IMR-90 (cell line): Measurements from ENCODE around the gene PTPRU. TPM values are rescaled to one million over a fixed set of nuclear protein-coding genes. Genes with fewer than 3 reads are reported as not detected.

ENCODE experiments used
- ATAC-seq: fragments of 200-7000 bp; cut with Tn5 transposase; 2 replicates; pipeline ENCODE4 v1.9.1; 2020; ENCODE audit warnings: low read depth, mild to moderate bottlenecking, moderate library complexity
- BruUV-seq: library from RNA; stranded (reverse); fragments of 400-500 nt; replicated peaks from 2 replicates; lab custom pipeline; 2021; lab: Mats Ljungman, UMichigan
- CTCF ChIA-PET: fragments of 300-600 bp; formaldehyde crosslinking; extraction: SDS; loops from one replicate; lab custom pipeline; 2021; ENCODE audit warnings: antibody characterized with exemption; lab: Yijun Ruan, JAX
- POLR2A ChIA-PET: fragments of 300-600 bp; sonication (Branson Sonifier 250); formaldehyde crosslinking; loops from one replicate; lab custom pipeline; 2022; ENCODE audit warnings: antibody characterized with exemption; ENCODE audit not compliant: unreplicated experiment; lab: Charles Lee
- DNase-seq: peaks from one replicate; pipeline ENCODE4 v3.0.0; 2013
- H2AFZ ChIP-seq: replicated peaks from 2 replicates; pipeline ENCODE3; 2013; ENCODE audit warnings: low read length, mild to moderate bottlenecking; ENCODE audit not compliant: poor library complexity
- H2AK5ac ChIP-seq: 2 replicates; pipeline ENCODE4 v1.6.1; 2013; ENCODE audit warnings: low read depth, low read length, inconsistent platforms
- H2AK9ac ChIP-seq: replicated peaks from 2 replicates; pipeline ENCODE3; 2013; ENCODE audit warnings: mild to moderate bottlenecking, low read depth, low read length, moderate library complexity; ENCODE audit not compliant: poor library complexity
- H2BK120ac ChIP-seq: 2 replicates; pipeline ENCODE4 v1.6.1; 2013; ENCODE audit warnings: low read depth, low read length, inconsistent platforms
- H2BK15ac ChIP-seq: 3 replicates; pipeline ENCODE4 v1.6.1; 2013; ENCODE audit warnings: low read depth, low read length, inconsistent platforms
- H2BK20ac ChIP-seq: 2 replicates; pipeline ENCODE4 v1.6.1; 2013; ENCODE audit warnings: low read depth, mild to moderate bottlenecking, inconsistent platforms, low read length, moderate library complexity
- H2BK5ac ChIP-seq: 2 replicates; pipeline ENCODE4 v1.6.1; 2013; ENCODE audit warnings: mild to moderate bottlenecking, low read depth, low read length, inconsistent platforms; ENCODE audit not compliant: poor library complexity, severe bottlenecking
- H3K14ac ChIP-seq: replicated peaks from 2 replicates; pipeline ENCODE4 v1.6.1; 2013; ENCODE audit warnings: low read depth, low read length, inconsistent platforms
- H3K18ac ChIP-seq: 2 replicates; pipeline ENCODE4 v1.6.1; 2013; ENCODE audit warnings: low read depth, low read length, control low read depth
- H3K23ac ChIP-seq: 2 replicates; pipeline ENCODE4 v1.6.1; 2013; ENCODE audit warnings: low read depth, low read length, inconsistent platforms
- H3K27ac ChIP-seq: 2 replicates; pipeline ENCODE4 v1.5.1; 2013; ENCODE audit warnings: mild to moderate bottlenecking, control low read depth, low read length; ENCODE audit not compliant: insufficient read depth
- H3K27me3 ChIP-seq: 2 replicates; pipeline ENCODE4 v1.6.1; 2013; ENCODE audit warnings: low read length; ENCODE audit not compliant: control insufficient read depth, insufficient read depth
- H3K36me3 ChIP-seq: 2 replicates; pipeline ENCODE4 v1.6.1; 2013; ENCODE audit warnings: low read length, mixed read lengths; ENCODE audit not compliant: control insufficient read depth, insufficient read depth
- H3K4ac ChIP-seq: 2 replicates; pipeline ENCODE4 v1.6.1; 2013; ENCODE audit warnings: low read depth, low read length, inconsistent platforms
- H3K4me1 ChIP-seq: 2 replicates; pipeline ENCODE4 v1.6.1; 2013; ENCODE audit warnings: low read length, mixed read lengths; ENCODE audit not compliant: control insufficient read depth, insufficient read depth
- H3K4me2 ChIP-seq: 2 replicates; pipeline ENCODE4 v1.6.1; 2013; ENCODE audit warnings: low read depth, mild to moderate bottlenecking, control low read depth, low read length, moderate library complexity
- H3K4me3 ChIP-seq: 2 replicates; pipeline ENCODE4 v1.5.1; 2013; ENCODE audit warnings: low read depth, mild to moderate bottlenecking, control low read depth, low read length, moderate library complexity; ENCODE audit not compliant: insufficient read depth
- H3K56ac ChIP-seq: 2 replicates; pipeline ENCODE4 v1.6.1; 2013; ENCODE audit warnings: low read length, inconsistent platforms; ENCODE audit not compliant: insufficient read depth; ENCODE audit errors: extremely low read depth
- H3K79me1 ChIP-seq, 2 experiments: 2 replicates each; pipeline ENCODE4 v1.6.1; 2013; ENCODE audit warnings: low read length in 2 of 2, inconsistent platforms in 1 of 2, low read depth in 1 of 2
- H3K9ac ChIP-seq: 2 replicates; pipeline ENCODE4 v1.6.1; 2013; ENCODE audit warnings: low read depth, low read length, control low read depth
- H3K9me1 ChIP-seq: 2 replicates; pipeline ENCODE4 v1.6.1; 2013; ENCODE audit warnings: low read length, inconsistent platforms; ENCODE audit not compliant: insufficient read depth
- H3K9me3 ChIP-seq: 2 replicates; pipeline ENCODE4 v1.6.1; 2013; ENCODE audit warnings: low read length; ENCODE audit not compliant: control insufficient read depth, insufficient read depth
- H4K20me1 ChIP-seq: 2 replicates; pipeline ENCODE4 v1.6.1; 2013; ENCODE audit warnings: low read length, inconsistent platforms; ENCODE audit not compliant: insufficient read depth
- H4K5ac ChIP-seq: 2 replicates; pipeline ENCODE4 v1.6.1; 2013; ENCODE audit warnings: mild to moderate bottlenecking, low read depth, low read length, control low read depth
- H4K8ac ChIP-seq, 2 experiments: 2 replicates each; pipeline ENCODE4 v1.6.1; 2013; ENCODE audit warnings: low read depth in 2 of 2, low read length in 2 of 2, control low read depth in 1 of 2, inconsistent platforms in 1 of 2
- H4K91ac ChIP-seq: 2 replicates; pipeline ENCODE4 v1.6.1; 2013; ENCODE audit warnings: low read depth, low read length, inconsistent platforms; ENCODE audit not compliant: insufficient read depth
- BHLHE40 ChIP-seq: fragments of 150-350 bp; IDR thresholded peaks from 2 replicates; pipeline ENCODE4 v1.6.1; 2016; ENCODE audit warnings: mild to moderate bottlenecking, low read depth, low read length
- CEBPB ChIP-seq: IDR thresholded peaks from 2 replicates; pipeline ENCODE4 v1.6.1; 2012; ENCODE audit warnings: low read depth, low read length, improper control_type of control experiment
- CHD1 ChIP-seq: IDR thresholded peaks from 2 replicates; pipeline ENCODE4 v1.6.1; 2012; ENCODE audit warnings: low read depth, low read length, improper control_type of control experiment
- FOS ChIP-seq: fragments of 150-350 bp; IDR thresholded peaks from 2 replicates; pipeline ENCODE4 v1.6.1; 2016; ENCODE audit warnings: low read depth, low read length
- MAZ ChIP-seq: IDR thresholded peaks from 2 replicates; pipeline ENCODE4 v1.6.1; 2012; ENCODE audit warnings: low read depth, mild to moderate bottlenecking, low read length, improper control_type of control experiment, moderate library complexity, borderline replicate concordance
- MXI1 ChIP-seq: IDR thresholded peaks from 2 replicates; pipeline ENCODE4 v1.6.1; 2012; ENCODE audit warnings: low read depth, mild to moderate bottlenecking, low read length, moderate library complexity, borderline replicate concordance
- NFE2L2 ChIP-seq: fragments of 150-350 bp; IDR thresholded peaks from 2 replicates; pipeline ENCODE4 v1.6.1; 2016; ENCODE audit warnings: low read depth, mild to moderate bottlenecking, low read length
- RFX5 ChIP-seq: IDR thresholded peaks from 2 replicates; pipeline ENCODE4 v1.8.0; 2012; ENCODE audit warnings: low read depth, mild to moderate bottlenecking, low read length, moderate library complexity
- SMC3 ChIP-seq: fragments of 150-350 bp; IDR thresholded peaks from 2 replicates; pipeline ENCODE4 v1.6.1; 2016; ENCODE audit warnings: low read depth, mild to moderate bottlenecking, antibody characterized with exemption, low read length, moderate library complexity
- WGBS, 2 experiments: methylation state at CpG; one replicate each; pipeline versions ENCODE4 v1.1.5 to v1.1.7; 2013; ENCODE audit warnings: missing lambda C conversion rate in 2 of 2; ENCODE audit not compliant: insufficient read length in 1 of 2; ENCODE audit errors: extremely low coverage in 2 of 2; 5-methylcytosine and 5-hydroxymethylcytosine counted together
- dilution Hi-C: fragments of 300-500 bp; cut with HindIII; formaldehyde crosslinking; loops from one replicate; pipeline ENCODE4 v1.14.3; 2018; ENCODE audit warnings: low sequenced_read_pairs; ENCODE audit not compliant: unreplicated experiment
- in situ Hi-C: fragments of 300-500 bp; cut with MboI; formaldehyde crosslinking; loops from 3 replicates; pipeline ENCODE4 v1.14.3; 2019; ENCODE audit warnings: low sequenced_read_pairs, inconsistent platforms, mixed read lengths
- intact Hi-C: fragments of 100-400 bp; cut with micrococcal nuclease; formaldehyde crosslinking; loops from 2 replicates; pipeline ENCODE4 v1.10.0; 2022
- polyA plus RNA-seq, 3 experiments: library from polyadenylated mRNA; depleted of rRNA; stranded (reverse); fragments of >200 nt; gene quantifications; 2 replicates each; pipeline ENCODE4 v1.2.3, GENCODE V29; 2012; ENCODE audit warnings: low replicate concordance in 1 of 3
- total RNA-seq: library from RNA; depleted of rRNA; stranded (reverse); fragments of >200 nt; gene quantifications from 2 replicates; pipeline ENCODE4 v1.2.3, GENCODE V29; 2012
- TF ChIP-seq, protein P1 (sequence below): fragments of 150-350 bp; IDR thresholded peaks from 2 replicates; pipeline ENCODE4 v1.6.1; 2016; ENCODE audit warnings: low read depth, mild to moderate bottlenecking, low read length, moderate library complexity, borderline replicate concordance

Gene PTPRU
- total and polyA plus RNA-seq, 2 of the 4 experiments (the other 2 are of a cell fraction): 7.0 to 10.7 TPM

DNA sequence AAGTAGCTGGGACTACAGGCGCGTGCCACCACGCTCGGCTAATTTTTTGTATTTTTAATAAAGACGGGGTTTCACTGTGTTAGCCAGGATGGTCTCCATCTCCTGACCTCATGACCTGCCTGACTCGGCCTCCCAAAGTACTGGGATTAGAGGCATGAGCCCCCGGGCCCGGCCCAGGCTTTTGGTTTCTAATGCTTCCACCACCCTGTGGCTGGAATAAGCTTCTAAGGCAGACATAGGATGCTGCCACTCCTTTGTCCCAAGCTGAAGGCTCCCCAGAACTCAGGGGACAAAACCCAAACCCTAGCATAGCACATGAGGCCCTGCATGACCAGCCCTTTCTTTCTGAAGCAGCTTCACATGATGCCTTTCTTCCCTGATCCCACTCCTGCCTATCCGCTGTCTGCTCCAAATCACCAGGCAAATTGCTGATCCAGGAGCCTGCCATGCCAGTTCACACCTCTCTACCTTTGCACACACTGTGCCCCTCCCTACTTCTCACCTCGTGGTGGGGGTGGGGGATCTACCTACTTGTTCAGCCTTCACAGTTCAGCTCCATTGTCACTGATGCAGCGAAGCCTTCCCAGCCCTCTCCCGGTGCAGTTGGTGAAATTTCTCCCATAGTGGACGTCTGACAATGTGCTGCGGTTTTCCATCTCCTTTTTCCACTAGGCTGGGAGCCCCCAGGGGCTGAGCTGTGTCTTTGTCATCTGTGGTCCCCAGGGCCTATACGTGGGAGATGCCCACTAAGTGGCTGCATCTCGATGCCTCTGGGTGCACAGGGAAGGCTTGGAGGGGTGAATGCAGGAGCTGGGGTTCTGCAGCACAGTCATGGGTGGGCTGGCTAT lies 6.9 kb downstream of the PTPRU start (continued):
- TF ChIP-seq MXI1 (no peak), FOS (no peak), RFX5 (no peak)

DNA sequence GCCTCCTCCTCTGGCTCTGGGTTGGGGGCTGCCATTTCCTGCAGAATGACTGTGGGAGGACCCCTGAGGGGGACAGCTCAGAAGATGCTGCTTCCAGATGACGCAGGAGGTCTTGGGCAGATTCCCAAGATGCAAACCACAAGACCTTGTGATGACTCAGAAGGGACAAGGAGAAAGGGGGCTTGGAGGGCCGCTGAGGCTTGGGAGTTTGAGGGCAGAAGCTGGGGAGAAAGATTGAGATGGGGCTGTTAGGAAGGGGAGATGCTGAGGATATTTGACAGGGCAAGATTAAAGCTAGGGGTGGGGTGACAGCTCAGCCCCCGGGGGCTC lies 7.5 kb downstream of the PTPRU start:
- Histone ChIP-seq H3K36me3 (no peaks in the 10 kb centered on the region), H4K8ac (no peak overlapping the region), H3K4me2 (no peak overlapping the region), H2BK20ac (no peak overlapping the region), H3K4me3 (no peak overlapping the region), H2AK9ac (peak overlapping the region; percentile 26), H3K27me3 (no peaks in the 10 kb centered on the region), H3K18ac (no peak overlapping the region), H3K4me1 (peaks cover 12% of the 10 kb centered on the region), H3K4ac (no peak overlapping the region; the same call in 1 of the 2 replicates), H3K27ac (no peak overlapping the region), H4K20me1 (no peaks in the 10 kb centered on the region), H2AFZ (peak overlapping the region; percentile 25), H3K9me1 (peaks cover 14% of the 10 kb centered on the region), H4K91ac (no peak overlapping the region), H3K9me3 (no peaks in the 10 kb centered on the region), H2AK5ac (no peak overlapping the region), H4K5ac (no peak overlapping the region), H3K14ac (no peak overlapping the region), H2BK120ac (no peak overlapping the region), H2BK15ac (no peak overlapping the region), H3K56ac (no peak overlapping the region), H3K79me1 (peaks cover 0 to 15% of the 10 kb centered on the region in 2 experiments; a peak in 1 of 4 replicates), H3K9ac (no peak overlapping the region), H2BK5ac (no peak overlapping the region), H3K23ac (no peak overlapping the region)
- dilution Hi-C loops (no loop called here), intact Hi-C loops (loop anchor here (5.0 kb wide), 1 partner anchor 458 kb away; no protein-coding TSS in a partner anchor), in situ Hi-C loops (loop anchor here (5.0 to 10.0 kb wide), 6 partner anchors 141 to 1141 kb away; no protein-coding TSS in a partner anchor)
- no TSS peak for BruUV-seq
- ChIA-PET POLR2A (no interaction called here), CTCF (no interaction called here)
- WGBS, 2 experiments: 16% methylated on average over 3 of the region's 3 CpGs; no CpG with 5 or more reads in 1 of the 2 experiments
- TF ChIP-seq SMC3: no peak
- peak; percentile 84 for TF ChIP-seq FOS
- no peak for TF ChIP-seq MXI1
- TF ChIP-seq CHD1: no peak
- TF ChIP-seq CEBPB: no peak
- TF ChIP-seq NFE2L2: no peak
- TF ChIP-seq MAZ: peak; percentile 45; the same call in 1 of the 2 replicates
- TF ChIP-seq, protein P1, sequence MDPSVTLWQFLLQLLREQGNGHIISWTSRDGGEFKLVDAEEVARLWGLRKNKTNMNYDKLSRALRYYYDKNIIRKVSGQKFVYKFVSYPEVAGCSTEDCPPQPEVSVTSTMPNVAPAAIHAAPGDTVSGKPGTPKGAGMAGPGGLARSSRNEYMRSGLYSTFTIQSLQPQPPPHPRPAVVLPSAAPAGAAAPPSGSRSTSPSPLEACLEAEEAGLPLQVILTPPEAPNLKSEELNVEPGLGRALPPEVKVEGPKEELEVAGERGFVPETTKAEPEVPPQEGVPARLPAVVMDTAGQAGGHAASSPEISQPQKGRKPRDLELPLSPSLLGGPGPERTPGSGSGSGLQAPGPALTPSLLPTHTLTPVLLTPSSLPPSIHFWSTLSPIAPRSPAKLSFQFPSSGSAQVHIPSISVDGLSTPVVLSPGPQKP: no peak
- no peak for TF ChIP-seq RFX5
- TF ChIP-seq BHLHE40: no peak
- DNase-seq: peak; percentile 89
- ATAC-seq: peak; percentile 28; the same call in 1 of the 2 replicates
